Measurements from ENCODE around the gene ANO2. TPM values are rescaled to one million over a fixed set of nuclear protein-coding genes. Genes with fewer than 3 reads are reported as not detected.

Gene ANO2
- polyA plus RNA-seq, 1 donor from 2014 or later: 1.8 TPM

DNA sequence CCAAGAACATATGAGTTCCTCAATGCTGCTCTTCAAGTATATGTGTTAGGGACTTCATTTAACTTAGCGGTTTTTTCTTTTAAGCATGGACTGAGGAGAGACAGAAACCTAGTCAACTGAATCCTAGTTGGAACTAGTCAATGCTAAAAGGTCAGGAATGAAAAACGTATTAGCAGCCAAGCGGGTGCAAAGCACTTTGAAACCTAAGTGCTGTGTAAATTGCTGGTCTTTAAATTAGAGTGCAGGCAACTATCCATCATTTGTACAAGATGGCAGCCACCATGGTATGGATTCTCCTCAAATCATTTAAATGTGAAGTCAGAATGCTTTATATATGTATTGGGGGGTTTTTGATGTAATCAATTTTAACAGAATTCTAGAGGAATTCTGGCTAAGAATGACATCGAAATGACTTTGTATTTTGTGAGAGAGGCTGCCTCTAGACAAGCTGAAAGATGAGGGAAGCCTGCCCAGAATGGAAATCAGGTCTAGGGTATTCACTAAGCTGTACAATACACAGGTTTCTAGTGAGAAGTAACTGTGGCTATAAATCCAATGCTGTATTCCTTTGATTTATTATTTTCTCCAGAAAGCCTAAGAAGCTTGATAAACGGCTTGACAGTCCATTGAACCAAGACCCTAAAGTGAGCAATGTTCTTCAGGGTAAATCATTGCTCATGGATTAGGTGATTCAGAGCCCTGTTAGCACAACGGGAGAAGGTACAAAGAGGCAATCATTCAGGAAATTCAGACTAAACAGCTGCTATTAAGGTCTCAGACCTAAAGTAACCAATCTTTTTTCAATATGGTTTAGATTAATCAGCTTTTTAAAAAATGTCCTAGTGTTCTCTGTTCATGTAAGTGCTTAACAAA lies 198.8 kb downstream of the ANO2 start:
- no peaks in the 10 kb centered on the region for H3K36me3 ChIP-seq (ENCODE audit: insufficient read depth, low read length)
- H4K20me1 ChIP-seq (ENCODE audit: insufficient read depth): no peaks in the 10 kb centered on the region
- H3K9ac ChIP-seq (ENCODE audit: low read length): no peak overlapping the region
- no peaks in the 10 kb centered on the region for H3K9me3 ChIP-seq (ENCODE audit: low read length)
- H3K27me3 ChIP-seq (ENCODE audit: insufficient read depth, low read depth, low read length): no peaks in the 10 kb centered on the region
- no peaks in the 10 kb centered on the region for H3K79me2 ChIP-seq (replicated peaks; ENCODE audit: insufficient read depth, low read length)
- no peak overlapping the region for H3K4me3 ChIP-seq (ENCODE audit: low read length)
- no peak overlapping the region for H2AFZ ChIP-seq (ENCODE audit: low read depth, low read length)
- no peaks in the 10 kb centered on the region for H3F3A ChIP-seq (ENCODE audit: insufficient read depth, low read length, poor library complexity, severe bottlenecking)
- H3K4me2 ChIP-seq (ENCODE audit: low read length): no peak overlapping the region
- TF ChIP-seq RAD21 (conservative IDR thresholded peaks at IDR 0.05) (no peak), POLR2AphosphoS5 (IDR thresholded peaks at IDR 0.05) (peak; percentile 54), REST (IDR thresholded peaks at IDR 0.05; ENCODE audit: borderline replicate concordance) (peak; percentile 15), EZH2 (IDR thresholded peaks at IDR 0.05; ENCODE audit: borderline replicate concordance, insufficient read depth, low read length, poor library complexity, severe bottlenecking) (no peak), SMC3 (conservative IDR thresholded peaks at IDR 0.05; ENCODE audit: poor library complexity) (no peak), MXI1 (conservative IDR thresholded peaks at IDR 0.05; ENCODE audit: poor library complexity, severe bottlenecking) (no peak), EP300 (conservative IDR thresholded peaks at IDR 0.05; ENCODE audit: poor library complexity, severe bottlenecking) (no peak), TAF1 (IDR thresholded peaks at IDR 0.05; ENCODE audit: low read depth) (peak; percentile 36)
- TF ChIP-seq, protein P1, sequence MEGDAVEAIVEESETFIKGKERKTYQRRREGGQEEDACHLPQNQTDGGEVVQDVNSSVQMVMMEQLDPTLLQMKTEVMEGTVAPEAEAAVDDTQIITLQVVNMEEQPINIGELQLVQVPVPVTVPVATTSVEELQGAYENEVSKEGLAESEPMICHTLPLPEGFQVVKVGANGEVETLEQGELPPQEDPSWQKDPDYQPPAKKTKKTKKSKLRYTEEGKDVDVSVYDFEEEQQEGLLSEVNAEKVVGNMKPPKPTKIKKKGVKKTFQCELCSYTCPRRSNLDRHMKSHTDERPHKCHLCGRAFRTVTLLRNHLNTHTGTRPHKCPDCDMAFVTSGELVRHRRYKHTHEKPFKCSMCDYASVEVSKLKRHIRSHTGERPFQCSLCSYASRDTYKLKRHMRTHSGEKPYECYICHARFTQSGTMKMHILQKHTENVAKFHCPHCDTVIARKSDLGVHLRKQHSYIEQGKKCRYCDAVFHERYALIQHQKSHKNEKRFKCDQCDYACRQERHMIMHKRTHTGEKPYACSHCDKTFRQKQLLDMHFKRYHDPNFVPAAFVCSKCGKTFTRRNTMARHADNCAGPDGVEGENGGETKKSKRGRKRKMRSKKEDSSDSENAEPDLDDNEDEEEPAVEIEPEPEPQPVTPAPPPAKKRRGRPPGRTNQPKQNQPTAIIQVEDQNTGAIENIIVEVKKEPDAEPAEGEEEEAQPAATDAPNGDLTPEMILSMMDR (IDR thresholded peaks at IDR 0.05; ENCODE audit: poor library complexity, severe bottlenecking): no peak
- H3K9me2 ChIP-seq (ENCODE audit: insufficient read depth, low read length): no peaks in the 10 kb centered on the region
- H3K27ac ChIP-seq (ENCODE audit: low read length): peak overlapping the region; percentile 53

- Histone ChIP-seq H2AFZ (ENCODE audit: low read depth, low read length) (no peak overlapping the region), H4K20me1 (ENCODE audit: insufficient read depth) (no peaks in the 10 kb centered on the region), H3F3A (ENCODE audit: insufficient read depth, low read length, poor library complexity, severe bottlenecking) (no peaks in the 10 kb centered on the region), H3K79me2 (replicated peaks; ENCODE audit: insufficient read depth, low read length) (no peaks in the 10 kb centered on the region), H3K9ac (ENCODE audit: low read length) (no peak overlapping the region), H3K4me3 (ENCODE audit: low read length) (no peak overlapping the region), H3K36me3 (ENCODE audit: insufficient read depth, low read length) (no peaks in the 10 kb centered on the region), H3K9me2 (ENCODE audit: insufficient read depth, low read length) (no peaks in the 10 kb centered on the region), H3K9me3 (ENCODE audit: low read length) (no peaks in the 10 kb centered on the region), H3K27me3 (ENCODE audit: insufficient read depth, low read depth, low read length) (no peaks in the 10 kb centered on the region), H3K4me2 (ENCODE audit: low read length) (no peak overlapping the region), H3K27ac (ENCODE audit: low read length) (peak overlapping the region; percentile 22)
- TF ChIP-seq RAD21 (conservative IDR thresholded peaks at IDR 0.05) (peak; percentile 14), SMC3 (conservative IDR thresholded peaks at IDR 0.05; ENCODE audit: poor library complexity) (peak; percentile 31), POLR2AphosphoS5 (IDR thresholded peaks at IDR 0.05) (no peak), EP300 (conservative IDR thresholded peaks at IDR 0.05; ENCODE audit: poor library complexity, severe bottlenecking) (no peak), TAF1 (IDR thresholded peaks at IDR 0.05; ENCODE audit: low read depth) (no peak), MXI1 (conservative IDR thresholded peaks at IDR 0.05; ENCODE audit: poor library complexity, severe bottlenecking) (no peak)
- TF ChIP-seq, protein P1 (IDR thresholded peaks at IDR 0.05; ENCODE audit: poor library complexity, severe bottlenecking): peak; percentile 52
Observed at GRCh38 chr12:5745251-5745888, 199.7 kb downstream of the ANO2 start.

Measured in neural cell (in vitro differentiated cells).